ENCODE results near the gene DENND2A. TPM values are rescaled to one million over a fixed set of nuclear protein-coding genes. Genes with fewer than 3 reads are reported as not detected.
"Not testable (repeated sequence)": the region's sequence is repeated elsewhere in the genome, so short reads cannot be mapped to it uniquely, and the experiment has no call there.

The DENND2A gene
- total RNA-seq, 4 donors from 2014 or later, result 25.2 to 83.5 (median 46.5) TPM

DNA sequence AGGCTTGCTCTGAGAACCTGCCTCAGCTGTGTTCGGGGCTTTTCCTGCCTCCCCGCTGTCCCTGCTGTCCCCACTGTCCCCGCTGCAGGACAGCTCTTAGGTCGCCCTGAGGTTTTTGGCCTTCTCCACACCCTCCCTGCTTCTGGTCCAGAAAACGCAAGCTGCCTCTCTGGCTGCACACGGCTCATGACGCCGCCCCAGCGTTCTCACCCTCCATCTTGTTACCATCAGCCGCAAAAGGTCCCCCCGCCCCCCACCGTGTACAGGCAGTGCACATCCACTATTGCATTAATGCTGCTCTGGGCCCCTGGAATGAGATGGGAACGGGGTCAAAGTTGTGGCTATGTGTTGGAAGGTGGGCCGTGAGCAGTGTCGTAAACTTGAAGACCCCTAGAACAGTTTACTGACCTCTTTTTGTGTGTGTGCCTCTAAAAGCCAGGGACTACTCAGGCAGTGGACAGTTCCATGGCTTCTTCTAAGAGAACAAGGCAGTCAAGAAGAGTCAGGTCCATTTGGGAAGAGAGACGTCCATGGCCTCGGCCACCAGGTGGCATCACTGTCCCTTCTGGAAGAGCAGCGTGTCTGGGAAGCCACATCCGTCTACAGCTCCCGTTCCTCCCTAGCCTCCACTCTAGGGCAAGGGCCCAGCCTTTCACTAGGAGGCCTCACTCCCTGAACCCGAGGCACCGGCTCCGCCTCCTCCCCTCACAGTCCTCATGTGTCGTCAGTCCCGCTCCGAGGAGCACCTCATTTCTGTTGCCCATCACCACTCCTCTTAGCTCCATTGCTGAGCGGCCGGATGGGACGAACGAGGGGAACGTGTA, 122.9 kb downstream of the DENND2A start:
- Histone ChIP-seq H3K27ac (peak overlapping the region; percentile 59 to 85 (median 84)), H3K9me3 (no peaks in the 10 kb centered on the region), H3K4me3 (no peak overlapping the region), H3K27me3 (no peaks in the 10 kb centered on the region), H3K4me1 (peaks cover 0 to 33% (median 15%) of the 10 kb centered on the region in 3 donors), H3K36me3 (peaks cover 0 to 33% of the 10 kb centered on the region in 2 donors)
- TF ChIP-seq POLR2AphosphoS5 (IDR thresholded peaks at IDR 0.05) (peak; percentile 49), EP300 (IDR thresholded peaks at IDR 0.05) (no peak), CTCF (IDR thresholded peaks at IDR 0.05) (peak in 3 of 4 experiments; percentile 95 to 96 (median 96)), POLR2A (IDR thresholded peaks at IDR 0.05) (no peak)
- ATAC-seq, result peak; percentile 92
- WGBS, 2 donors (ENCODE audit: low coverage in 1 of 2), result 12 to 30% methylated on average over 7 to 13 of the region's 31 CpGs

DNA sequence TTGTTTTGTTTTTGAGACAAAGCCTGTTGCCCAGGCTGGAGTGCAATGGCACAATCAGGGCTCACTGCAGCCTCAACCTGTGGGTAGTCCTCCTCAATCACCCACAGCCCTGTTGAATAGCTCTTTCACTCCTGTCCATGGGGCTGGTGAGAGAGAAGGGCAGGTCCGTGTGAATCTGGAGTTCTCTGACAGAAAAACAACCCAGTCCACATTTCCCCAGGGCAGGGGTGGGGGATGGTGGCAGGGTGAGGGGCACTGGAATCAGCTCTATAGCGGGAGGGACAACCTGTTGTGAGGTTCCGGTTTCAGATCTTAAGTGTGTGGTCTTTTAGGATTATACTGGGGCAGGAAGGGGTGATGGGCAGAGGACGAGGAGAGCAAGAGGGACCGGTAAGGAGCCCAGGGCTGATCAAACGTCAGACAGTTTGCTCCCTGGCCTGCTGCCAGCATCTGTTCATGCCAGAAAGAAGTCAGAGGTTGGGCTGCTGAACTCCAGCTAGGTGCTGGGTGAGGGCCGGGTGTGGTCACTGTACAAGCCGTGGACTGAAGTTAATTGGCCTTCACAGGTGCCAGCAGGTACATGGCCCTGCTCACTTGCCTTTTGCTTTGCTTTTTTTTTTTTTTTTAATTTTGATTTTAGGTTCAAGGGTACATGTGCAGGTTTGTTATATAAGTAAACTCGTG, 128.2 kb downstream of the DENND2A start:
- Histone ChIP-seq H3K4me3 (no peak overlapping the region), H3K9me3 (no peaks in the 10 kb centered on the region), H3K4me1 (peaks cover 0 to 26% (median 4%) of the 10 kb centered on the region in 3 donors), H3K27ac (peak overlapping the region in 3 of 4 donors; percentile 30 to 48 (median 37)), H3K27me3 (no peaks in the 10 kb centered on the region), H3K36me3 (peaks cover 0 to 5% of the 10 kb centered on the region in 2 donors)
- TF ChIP-seq CTCF (IDR thresholded peaks at IDR 0.05) (no peak), POLR2AphosphoS5 (IDR thresholded peaks at IDR 0.05) (no peak), EP300 (IDR thresholded peaks at IDR 0.05) (no peak), POLR2A (IDR thresholded peaks at IDR 0.05) (no peak)
- no peak for ATAC-seq
- WGBS, 2 donors (ENCODE audit: low coverage in 1 of 2), result 20% methylated on average over 7 of the region's 9 CpGs; no CpG with 5 or more reads in 1 of the 2 donors

DNA sequence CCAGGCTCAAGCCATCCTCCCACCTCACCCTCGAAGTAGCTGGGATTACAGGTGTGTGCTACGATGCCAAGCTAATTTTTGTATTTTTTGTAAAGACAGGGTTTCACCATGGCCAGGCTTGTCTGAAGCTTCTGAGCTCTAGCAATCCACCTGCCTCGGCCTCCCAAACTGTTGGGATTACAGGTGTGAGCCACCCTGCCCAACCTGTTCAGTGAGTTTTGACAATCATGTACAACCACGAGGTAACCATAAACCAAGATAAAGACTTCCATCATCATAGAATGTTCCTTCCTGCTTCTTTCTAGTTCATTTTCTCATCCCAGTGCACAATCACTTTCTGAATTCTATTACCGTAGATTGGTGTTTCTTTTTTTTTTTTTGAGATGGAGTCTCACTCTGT, 130.8 kb downstream of the DENND2A start:
- Histone ChIP-seq H3K27me3 (no peaks in the 10 kb centered on the region), H3K9me3 (no peaks in the 10 kb centered on the region), H3K4me1 (peaks cover 0 to 39% (median 11%) of the 10 kb centered on the region in 3 donors), H3K27ac (peak overlapping the region in 1 of 4 donors; percentile 84), H3K4me3 (no peak overlapping the region), H3K36me3 (no peaks in the 10 kb centered on the region)
- ATAC-seq, result no peak
- 58 to 78% methylated on average over 4 of the region's 5 CpGs for WGBS, 2 donors (ENCODE audit: low coverage in 1 of 2)
- TF ChIP-seq POLR2A (IDR thresholded peaks at IDR 0.05), result no peak
- no peak for TF ChIP-seq POLR2AphosphoS5 (IDR thresholded peaks at IDR 0.05)
- TF ChIP-seq EP300 (IDR thresholded peaks at IDR 0.05), result no peak
- TF ChIP-seq CTCF (IDR thresholded peaks at IDR 0.05), result no peak

- peak overlapping the region; percentile 67 to 84 (median 82) for H3K27ac ChIP-seq
- WGBS, 2 donors (ENCODE audit: low coverage in 1 of 2), result 17 to 59% methylated on average over 1 to 3 of the region's 6 CpGs
- ATAC-seq, result not testable (repeated sequence)
Observed at GRCh38 chr7:140507556-140507955, 133.1 kb downstream of the DENND2A start.

DNA sequence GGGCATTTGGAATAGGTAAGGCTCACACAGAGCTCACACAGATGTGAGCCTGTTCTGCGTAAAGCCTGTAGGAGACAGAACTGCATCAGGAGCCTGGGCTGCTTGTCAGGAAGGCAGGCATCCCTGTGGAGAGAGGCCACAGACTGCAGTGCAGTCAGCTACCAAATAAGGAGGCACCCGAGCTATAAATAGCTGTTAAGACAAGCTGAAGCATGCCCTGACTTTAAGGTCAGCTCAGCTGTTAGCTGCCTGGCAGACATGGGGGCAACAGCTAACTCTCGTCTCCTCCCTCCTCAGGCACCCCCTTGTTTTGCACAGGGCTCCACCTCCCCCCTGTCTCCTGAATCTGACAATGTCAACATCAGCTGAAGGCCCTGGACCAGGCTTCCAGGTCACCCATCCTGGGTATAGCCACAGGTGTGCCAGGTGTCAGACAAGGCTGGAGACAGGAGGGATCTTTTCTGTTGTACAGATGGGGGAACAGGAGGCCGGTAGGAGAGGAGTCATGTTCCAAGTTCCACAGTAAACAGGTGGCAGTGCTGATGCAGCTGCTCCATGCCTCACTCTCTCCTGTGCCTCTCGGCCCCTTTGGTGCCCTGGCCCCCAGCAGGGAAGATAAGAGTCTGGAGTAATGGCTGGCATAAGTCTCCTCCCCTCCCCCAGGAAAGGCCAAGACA, 133.7 kb downstream of the DENND2A start:
- H3K36me3 ChIP-seq, result no peaks in the 10 kb centered on the region
- H3K27ac ChIP-seq, result peak overlapping the region; percentile 67 to 84 (median 82)
- peaks cover 0 to 27% (median 6%) of the 10 kb centered on the region in 3 donors for H3K4me1 ChIP-seq
- peak; percentile 91 for ATAC-seq
- WGBS, 2 donors (ENCODE audit: low coverage in 1 of 2), result 37 to 40% methylated on average over 1 to 4 of the region's 5 CpGs
- no peaks in the 10 kb centered on the region for H3K9me3 ChIP-seq
- no peaks in the 10 kb centered on the region for H3K27me3 ChIP-seq
- H3K4me3 ChIP-seq, result no peak overlapping the region
- TF ChIP-seq POLR2AphosphoS5 (IDR thresholded peaks at IDR 0.05) (peak; percentile 31), EP300 (IDR thresholded peaks at IDR 0.05) (no peak), CTCF (IDR thresholded peaks at IDR 0.05) (peak in 3 of 4 experiments; percentile 43 to 51 (median 50))

More at GRCh38 chr7:140507556-140507955, 133.1 kb downstream of the DENND2A start:
- H3K4me1 ChIP-seq, result peaks cover 0 to 33% (median 10%) of the 10 kb centered on the region in 3 donors
- not testable (repeated sequence) for H3K4me3 ChIP-seq, H3K27me3 ChIP-seq, H3K9me3 ChIP-seq, H3K36me3 ChIP-seq

All from gastroesophageal sphincter (tissue), 4 donors.